H1 (cell line): ENCODE results near the gene ZFP36L2. TPM values are rescaled to one million over a fixed set of nuclear protein-coding genes. Genes with fewer than 3 reads are reported as not detected.

ENCODE experiments used
- CTCF ChIA-PET: fragments of 300-600 bp; sonication (Branson Sonifier 250); formaldehyde crosslinking; loops from one replicate; lab custom pipeline; 2021; ENCODE audit not compliant: partially characterized antibody; lab: Charles Lee
- POLR2A ChIA-PET: fragments of 300-600 bp; sonication (Branson Sonifier 250); formaldehyde crosslinking; loops from one replicate; lab custom pipeline; 2021; ENCODE audit warnings: inconsistent platforms; ENCODE audit not compliant: partially characterized antibody; lab: Charles Lee
- DNase-seq, 2 experiments: peaks; one replicate each; pipeline versions ENCODE4 v3.0.0 to v3.0.0-alpha.2; 2010 to 2022; ENCODE audit warnings: low spot score in 2 of 2, low read depth in 1 of 2, mixed read lengths in 1 of 2
- FAIRE-seq: peaks from 2 replicates; lab custom pipeline; 2011; peaks lifted over from hg19 to GRCh38; lab: Jason Lieb, UNC
- H2AFZ ChIP-seq: 2 replicates; pipeline ENCODE4 v1.8.1; 2012; ENCODE audit warnings: low read length, inconsistent platforms
- H2AK5ac ChIP-seq: 2 replicates; pipeline ENCODE4 v1.6.1; 2013; ENCODE audit warnings: low read depth, low read length
- H2BK120ac ChIP-seq: replicated peaks from 2 replicates; pipeline ENCODE3; 2013; ENCODE audit warnings: low read depth, low read length, inconsistent platforms
- H2BK12ac ChIP-seq: 2 replicates; pipeline ENCODE4 v1.6.1; 2013; ENCODE audit warnings: low read depth, low read length
- H2BK15ac ChIP-seq: 2 replicates; pipeline ENCODE4 v1.6.1; 2013; ENCODE audit warnings: low read length
- H2BK20ac ChIP-seq: 2 replicates; pipeline ENCODE4 v1.6.1; 2013; ENCODE audit warnings: low read length
- H2BK5ac ChIP-seq: 2 replicates; pipeline ENCODE4 v1.6.1; 2013; ENCODE audit warnings: low read depth, low read length
- H3K14ac ChIP-seq: 2 replicates; pipeline ENCODE4 v1.6.1; 2013; ENCODE audit warnings: inconsistent platforms; ENCODE audit not compliant: insufficient read length
- H3K18ac ChIP-seq: 2 replicates; pipeline ENCODE4 v1.6.1; 2013; ENCODE audit warnings: low read length; ENCODE audit errors: extremely low read depth
- H3K23ac ChIP-seq: 2 replicates; pipeline ENCODE4 v1.6.1; 2013; ENCODE audit warnings: inconsistent platforms; ENCODE audit not compliant: insufficient read length
- H3K23me2 ChIP-seq: 2 replicates; pipeline ENCODE4 v1.6.1; 2013; ENCODE audit warnings: low read depth, low read length
- H3K27ac ChIP-seq: 2 replicates; pipeline ENCODE4 v1.6.1; 2011; ENCODE audit warnings: low read depth, low read length, inconsistent platforms
- H3K27me3 ChIP-seq, 4 experiments: replicated peaks in 1 of 4; 1 replicate in 1 of 4; 2 replicates in 3 of 4; pipeline versions ENCODE4 v1.6.1 to v1.8.1; 2011 to 2013; ENCODE audit warnings: low read length in 3 of 4, mild to moderate bottlenecking in 3 of 4, inconsistent platforms in 2 of 4, mixed read lengths in 2 of 4, moderate library complexity in 1 of 4; ENCODE audit not compliant: control insufficient read depth in 3 of 4, insufficient read depth in 3 of 4; ENCODE audit errors: extremely low read depth in 1 of 4
- H3K36me3 ChIP-seq, 4 experiments: 2 replicates each; pipeline versions ENCODE4 v1.6.1 to v1.8.1; 2011 to 2013; ENCODE audit warnings: mild to moderate bottlenecking in 4 of 4, low read length in 3 of 4, moderate library complexity in 2 of 4, control low read depth in 1 of 4, inconsistent platforms in 1 of 4; ENCODE audit not compliant: insufficient read depth in 4 of 4, control insufficient read depth in 2 of 4
- H3K4ac ChIP-seq: replicated peaks from 2 replicates; pipeline ENCODE3; 2013; ENCODE audit warnings: low read length, low read depth, mixed read lengths, inconsistent platforms; ENCODE audit not compliant: insufficient read length
- H3K4me1 ChIP-seq, 4 experiments: replicated peaks in 1 of 4; 1 replicate in 1 of 4; 2 replicates in 3 of 4; pipeline versions ENCODE4 v1.6.1 to v1.8.1; 2011 to 2013; ENCODE audit warnings: low read length in 3 of 4, inconsistent platforms in 2 of 4, mixed read lengths in 1 of 4; ENCODE audit not compliant: insufficient read depth in 4 of 4, control insufficient read depth in 3 of 4
- H3K4me2 ChIP-seq, 2 experiments: 2 replicates each; pipeline versions ENCODE4 v1.6.1 to v1.8.1; 2011 to 2013; ENCODE audit warnings: low read depth in 2 of 2, low read length in 2 of 2, control low read depth in 1 of 2, inconsistent platforms in 1 of 2, mild to moderate bottlenecking in 1 of 2; ENCODE audit not compliant: insufficient read depth in 1 of 2
- H3K4me3 ChIP-seq, 4 experiments: fragments of 200-600, 300-600 bp in 1 of 4; sonication (generic), shearing (Covaris generic), sonication (Bioruptor Twin) in 1 of 4; 2 replicates each; pipeline versions ENCODE4 v1.5.1 to v1.8.1; 2011 to 2016; ENCODE audit warnings: low read length in 4 of 4, low read depth in 3 of 4, control low read depth in 2 of 4, inconsistent platforms in 2 of 4, mild to moderate bottlenecking in 2 of 4, mixed read lengths in 1 of 4, moderate library complexity in 1 of 4; ENCODE audit not compliant: insufficient read depth in 2 of 4; ENCODE audit errors: extremely low read depth in 1 of 4
- H3K56ac ChIP-seq: replicated peaks from 2 replicates; pipeline ENCODE3; 2013; ENCODE audit warnings: low read depth, mild to moderate bottlenecking, mixed read lengths, low read length, inconsistent platforms; ENCODE audit not compliant: insufficient read length
- H3K79me1 ChIP-seq: 2 replicates; pipeline ENCODE4 v1.6.1; 2013; ENCODE audit warnings: low read depth, low read length, control low read depth
- H3K79me2 ChIP-seq, 2 experiments: 2 replicates each; pipeline versions ENCODE4 v1.6.1 to v1.8.1; 2012 to 2013; ENCODE audit warnings: low read length in 2 of 2, mild to moderate bottlenecking in 2 of 2, inconsistent platforms in 1 of 2; ENCODE audit not compliant: insufficient read depth in 2 of 2, control insufficient read depth in 1 of 2
- H3K9ac ChIP-seq, 4 experiments: replicated peaks in 1 of 4; 1 replicate in 1 of 4; 2 replicates in 3 of 4; pipeline versions ENCODE4 v1.6.1 to v1.8.1; 2011 to 2013; ENCODE audit warnings: low read depth in 3 of 4, low read length in 3 of 4, control low read depth in 2 of 4, mild to moderate bottlenecking in 2 of 4, moderate library complexity in 2 of 4, inconsistent platforms in 1 of 4; ENCODE audit errors: extremely low read depth in 1 of 4
- H3K9me3 ChIP-seq, 2 experiments: 2 replicates each; pipeline versions ENCODE4 v1.6.1 to v1.8.1; 2012 to 2013; ENCODE audit warnings: mild to moderate bottlenecking in 2 of 2, moderate library complexity in 2 of 2, control low read depth in 1 of 2, inconsistent platforms in 1 of 2, low read depth in 1 of 2, low read length in 1 of 2, mixed read lengths in 1 of 2; ENCODE audit not compliant: insufficient read depth in 2 of 2
- H4K20me1 ChIP-seq, 2 experiments: replicated peaks in 1 of 2; 2 replicates each; pipeline versions ENCODE3 to v1.8.1; 2011 to 2013; ENCODE audit warnings: inconsistent platforms in 2 of 2, low read length in 2 of 2, mild to moderate bottlenecking in 1 of 2; ENCODE audit not compliant: insufficient read depth in 2 of 2, control insufficient read depth in 1 of 2
- H4K5ac ChIP-seq: 2 replicates; pipeline ENCODE4 v1.6.1; 2013; ENCODE audit warnings: low read length, low read depth, mixed read lengths, inconsistent platforms; ENCODE audit not compliant: insufficient read length
- H4K8ac ChIP-seq: 2 replicates; pipeline ENCODE4 v1.8.0; 2013; ENCODE audit warnings: mild to moderate bottlenecking, moderate library complexity, low read length, inconsistent platforms; ENCODE audit not compliant: insufficient read depth; ENCODE audit errors: extremely low read depth
- H4K91ac ChIP-seq: replicated peaks from 2 replicates; pipeline ENCODE3; 2013; ENCODE audit warnings: low read length, mixed read lengths, inconsistent platforms; ENCODE audit not compliant: insufficient read length
- BCL11A ChIP-seq, 2 experiments: IDR thresholded peaks; one replicate each; pipeline ENCODE4 v1.6.1; 2011; ENCODE audit warnings: low read depth in 2 of 2, low read length in 2 of 2, mild to moderate bottlenecking in 2 of 2
- CBX5 ChIP-seq: fragments of 300-800, 300-1000 bp; sonication (generic); IDR thresholded peaks from 2 replicates; pipeline ENCODE4 v1.7.1; 2016; ENCODE audit warnings: antibody characterized with exemption, low read length, low read depth
- CTBP2 ChIP-seq: IDR thresholded peaks from 2 replicates; pipeline ENCODE4 v1.7.0; 2011; ENCODE audit warnings: borderline replicate concordance, mild to moderate bottlenecking, moderate library complexity, mixed read lengths, low read length; ENCODE audit not compliant: insufficient read depth, insufficient read length
- GABPA ChIP-seq: IDR thresholded peaks from 2 replicates; pipeline ENCODE4 v1.6.1; 2011; ENCODE audit warnings: mild to moderate bottlenecking, low read length, moderate library complexity, borderline replicate concordance; ENCODE audit not compliant: insufficient read depth
- MAX ChIP-seq: IDR thresholded peaks from 2 replicates; pipeline ENCODE4 v1.6.1; 2012; ENCODE audit warnings: inconsistent platforms
- POLR2AphosphoS5 ChIP-seq: IDR thresholded peaks from 2 replicates; pipeline ENCODE4 v1.6.1; 2011; ENCODE audit warnings: low read depth, low read length
- RXRA ChIP-seq: IDR thresholded peaks from 2 replicates; pipeline ENCODE4 v1.6.1; 2011; ENCODE audit warnings: low read depth, mild to moderate bottlenecking, low read length, moderate library complexity; ENCODE audit not compliant: insufficient read depth
- SUZ12 ChIP-seq: fragments of 200-600 bp; sonication (generic); IDR thresholded peaks from 2 replicates; pipeline ENCODE4 v1.6.1; 2012; ENCODE audit warnings: mild to moderate bottlenecking, inconsistent platforms, low read length, moderate library complexity, mixed read lengths
- TAF1 ChIP-seq: IDR thresholded peaks from 2 replicates; pipeline ENCODE4 v1.6.1; 2011; ENCODE audit warnings: mild to moderate bottlenecking, low read depth, low read length
- TEAD4 ChIP-seq: IDR thresholded peaks from 2 replicates; pipeline ENCODE4 v1.6.1; 2012; ENCODE audit warnings: low read depth, low read length, inconsistent platforms, mixed read lengths
- WGBS, 2 experiments: shearing (Covaris generic) in 1 of 2; methylation state at CpG; one replicate each; pipeline versions ENCODE4 v1.1.6 to v1.1.7; 2013 to 2015; ENCODE audit warnings: low lambda C conversion rate in 2 of 2, mixed read lengths in 2 of 2, inconsistent platforms in 1 of 2, low coverage in 1 of 2, missing lambda C conversion rate in 1 of 2; ENCODE audit not compliant: insufficient replicate concordance in 2 of 2, insufficient coverage in 1 of 2, insufficient read length in 1 of 2; ENCODE audit errors: extremely low coverage in 1 of 2, missing lambda C conversion rate in 1 of 2; 5-methylcytosine and 5-hydroxymethylcytosine counted together
- polyA plus RNA-seq, 7 experiments: library from polyadenylated mRNA; depleted of rRNA in 3 of 7; stranded (reverse) in 5 of 7; unstranded in 2 of 7; fragments of >200 nt in 5 of 7; fragments of 200-250 nt in 2 of 7; gene quantifications; 1 replicate in 5 of 7; 2 replicates in 1 of 7; 4 replicates in 1 of 7; pipeline versions ENCODE4 v1.2.1 to v1.2.3, GENCODE V29; 2011 to 2013; ENCODE audit warnings: missing spikeins in 2 of 7, mixed read lengths in 2 of 7
- total RNA-seq: library from RNA; stranded (reverse); fragmentation: NEBNext Ultra II Directional; extraction: Animal tissue kit (Norgen Biotek cat#: 25700); gene quantifications from 2 replicates; pipeline ENCODE4 v1.2.1, GENCODE V29; 2021

The ZFP36L2 gene
- total and polyA plus RNA-seq, 2 of the 8 experiments (the other 6 are each of a cell fraction or from before 2014, with no cell fraction given) = 13.4 to 102 TPM

- peak overlapping the region; percentile 42 for H3K14ac ChIP-seq
- no peak overlapping the region for H3K23ac ChIP-seq
- DNase-seq (peak in 1 of 2 experiments; percentile 76), FAIRE-seq (no peak)
- H2BK5ac ChIP-seq = peak overlapping the region; percentile 100
- peak overlapping the region; percentile 88 for H3K4ac ChIP-seq
- no peaks in the 10 kb centered on the region for H3K9me3 ChIP-seq
- WGBS, 2 experiments = 19% methylated on average over 30 of the region's 35 CpGs; no CpG with 5 or more reads in 1 of the 2 experiments
- peak overlapping the region; percentile 99; the same call in 1 of the 2 replicates for H2BK15ac ChIP-seq
- no peaks in the 10 kb centered on the region for H3K27me3 ChIP-seq
- ChIA-PET CTCF (interaction anchor here (0.6 to 7.6 kb wide), 17 partner anchors 9 to 317 kb away, joined by 3 to 101 read pairs (median 3); partner anchors contain the start of gene ZFP36L2), POLR2A (interaction anchor here (1.1 to 8.6 kb wide), 6 partner anchors 7 to 119 kb away, joined by 3 to 52 read pairs (median 17); partner anchors contain the start of gene ZFP36L2)
- no peaks in the 10 kb centered on the region for H3K79me1 ChIP-seq
- H3K56ac ChIP-seq = peak overlapping the region; percentile 80
- peak overlapping the region; percentile 78 to 80 for H3K4me2 ChIP-seq
- peaks cover 1 to 31% of the 10 kb centered on the region in 2 experiments for H3K79me2 ChIP-seq
- H3K18ac ChIP-seq = peak overlapping the region; percentile 99
- peak overlapping the region; percentile 85 for H4K5ac ChIP-seq
- peak overlapping the region; percentile 100 for H4K91ac ChIP-seq
- peak overlapping the region; percentile 88 for H2BK120ac ChIP-seq
- H4K8ac ChIP-seq = peak overlapping the region; percentile 72; the same call in 1 of the 2 replicates
- peak overlapping the region; percentile 14 to 83 (median 34); a peak in 7 of 8 replicates for H3K4me3 ChIP-seq
- peak overlapping the region; percentile 98 for H2AK5ac ChIP-seq
- peaks cover 8 to 11% of the 10 kb centered on the region in 2 experiments for H4K20me1 ChIP-seq
- H2AFZ ChIP-seq = no peak overlapping the region
- peak overlapping the region; percentile 65; the same call in 1 of the 2 replicates for H3K27ac ChIP-seq
- H3K23me2 ChIP-seq = peaks cover 8% of the 10 kb centered on the region
- peak overlapping the region; percentile 100 for H2BK20ac ChIP-seq
- peaks cover 0 to 27% (median 11%) of the 10 kb centered on the region in 4 experiments; a peak in 6 of 8 replicates for H3K36me3 ChIP-seq
- peak overlapping the region in 1 of 4 experiments; percentile 3; a peak in 2 of 7 replicates for H3K9ac ChIP-seq
- peak overlapping the region; percentile 100 for H2BK12ac ChIP-seq
- peaks cover 20 to 43% (median 25%) of the 10 kb centered on the region in 4 experiments for H3K4me1 ChIP-seq
- TF ChIP-seq BCL11A (IDR thresholded peaks at IDR 0.05; ENCODE audit: low read depth in 2 of 2, low read length in 2 of 2) = no peak
- TF ChIP-seq CBX5 = no peak
- peak; percentile 43 for TF ChIP-seq MAX
- 0 out of 2 replicates have a peak, but pooled peaks have one; percentile 10 for TF ChIP-seq TEAD4
- TF ChIP-seq GABPA = no peak
- no peak for TF ChIP-seq RXRA
- peak; percentile 36; the same call in 1 of the 2 replicates for TF ChIP-seq SUZ12
- peak; percentile 16 for TF ChIP-seq CTBP2
- 0 out of 2 replicates have a peak, but pooled peaks have one; percentile 29 for TF ChIP-seq TAF1
- no peak for TF ChIP-seq POLR2AphosphoS5
These were observed 6.8 kb downstream of the ZFP36L2 start for GRCh38 chr2:43219383-43220228.
